Cardiac muscle cell (in vitro differentiated cells and primary cell): ENCODE measurements around the gene TMEM266. TPM values are rescaled to one million over a fixed set of nuclear protein-coding genes. Genes with fewer than 3 reads are reported as not detected.

Experiments
- DNase-seq, 2 donors: peaks; one replicate each; pipeline versions ENCODE4 v3.0.0 to v3.0.0-alpha.2; 2010 to 2017; ENCODE audit warnings: low read depth in 1 of 2, low spot score in 1 of 2
- H3K27ac ChIP-seq: fragments of 200-600 bp; sonication (generic); 2 replicates; pipeline ENCODE4 v1.5.1; 2016
- H3K27me3 ChIP-seq: fragments of 200-600 bp; sonication (generic); 2 replicates; pipeline ENCODE4 v1.6.0; 2016; ENCODE audit warnings: control low read depth
- H3K36me3 ChIP-seq: fragments of 200-600 bp; sonication (generic); 2 replicates; pipeline ENCODE4 v1.5.1; 2016; ENCODE audit warnings: control low read depth
- H3K4me1 ChIP-seq: fragments of 200-600 bp; sonication (generic); 2 replicates; pipeline ENCODE4 v1.8.1; 2017; ENCODE audit warnings: low read depth, mild to moderate bottlenecking, mixed run types
- H3K4me3 ChIP-seq: fragments of 200-600 bp; sonication (generic); 2 replicates; pipeline ENCODE4 v1.5.1; 2016; ENCODE audit warnings: mild to moderate bottlenecking
- H3K9me3 ChIP-seq: fragments of 200-600 bp; sonication (generic); 2 replicates; pipeline ENCODE4 v1.5.1; 2017; ENCODE audit warnings: low read depth, mild to moderate bottlenecking, control low read depth
- polyA plus RNA-seq: library from polyadenylated mRNA; unstranded; fragments of >200 nt; fragmentation: Nextera tagmentation; extraction: Ambion mirVana; gene quantifications from 2 replicates; pipeline ENCODE4 v1.2.1, GENCODE V29; 2016
- total RNA-seq: library from RNA; depleted of rRNA; stranded (reverse); fragments of >200 nt; gene quantifications from 2 replicates; pipeline ENCODE4 v1.2.3, GENCODE V29; 2016
- TF ChIP-seq, protein P1 (sequence below): IDR thresholded peaks from 2 replicates; pipeline ENCODE4 v1.5.1; 2012; ENCODE audit warnings: low read depth, mild to moderate bottlenecking, low read length

Gene TMEM266
- total and polyA plus RNA-seq, 2 experiments from 2014 or later: 0.12 to 1.5 TPM

DNA sequence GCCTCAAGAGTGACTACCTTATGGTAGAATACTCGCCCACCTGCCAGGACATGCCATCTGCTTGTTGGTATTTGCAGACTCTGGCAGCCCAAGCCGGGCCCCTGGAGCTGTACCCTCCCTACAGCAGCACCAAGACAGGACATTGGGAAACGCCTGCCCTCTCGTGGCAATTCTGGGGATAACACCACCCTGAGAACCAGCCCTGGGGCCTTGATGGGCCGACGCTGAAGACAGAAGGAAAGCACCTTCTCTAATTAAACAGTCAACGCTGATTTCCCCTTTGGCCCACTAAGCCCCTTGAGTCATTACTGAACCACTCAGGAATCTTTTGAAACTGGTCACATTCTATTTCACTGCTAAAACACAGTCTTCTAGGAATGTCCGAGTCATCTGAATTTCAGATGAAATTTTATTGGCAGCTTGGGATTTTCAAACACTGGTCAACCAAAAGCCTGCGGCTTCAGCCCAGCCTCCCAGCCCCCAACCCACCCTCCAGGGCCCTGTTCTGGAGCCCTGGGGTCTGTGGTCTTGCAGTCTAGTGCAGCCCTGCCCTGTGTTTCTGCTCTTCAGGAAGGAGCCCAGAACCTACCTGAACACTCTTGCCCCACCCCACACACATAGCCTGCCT, 91.3 kb downstream of the TMEM266 start:
- TF ChIP-seq, protein P1, sequence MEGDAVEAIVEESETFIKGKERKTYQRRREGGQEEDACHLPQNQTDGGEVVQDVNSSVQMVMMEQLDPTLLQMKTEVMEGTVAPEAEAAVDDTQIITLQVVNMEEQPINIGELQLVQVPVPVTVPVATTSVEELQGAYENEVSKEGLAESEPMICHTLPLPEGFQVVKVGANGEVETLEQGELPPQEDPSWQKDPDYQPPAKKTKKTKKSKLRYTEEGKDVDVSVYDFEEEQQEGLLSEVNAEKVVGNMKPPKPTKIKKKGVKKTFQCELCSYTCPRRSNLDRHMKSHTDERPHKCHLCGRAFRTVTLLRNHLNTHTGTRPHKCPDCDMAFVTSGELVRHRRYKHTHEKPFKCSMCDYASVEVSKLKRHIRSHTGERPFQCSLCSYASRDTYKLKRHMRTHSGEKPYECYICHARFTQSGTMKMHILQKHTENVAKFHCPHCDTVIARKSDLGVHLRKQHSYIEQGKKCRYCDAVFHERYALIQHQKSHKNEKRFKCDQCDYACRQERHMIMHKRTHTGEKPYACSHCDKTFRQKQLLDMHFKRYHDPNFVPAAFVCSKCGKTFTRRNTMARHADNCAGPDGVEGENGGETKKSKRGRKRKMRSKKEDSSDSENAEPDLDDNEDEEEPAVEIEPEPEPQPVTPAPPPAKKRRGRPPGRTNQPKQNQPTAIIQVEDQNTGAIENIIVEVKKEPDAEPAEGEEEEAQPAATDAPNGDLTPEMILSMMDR: peak; percentile 88
- Histone ChIP-seq H3K4me3 (no peak overlapping the region), H3K4me1 (no peaks in the 10 kb centered on the region)

DNA sequence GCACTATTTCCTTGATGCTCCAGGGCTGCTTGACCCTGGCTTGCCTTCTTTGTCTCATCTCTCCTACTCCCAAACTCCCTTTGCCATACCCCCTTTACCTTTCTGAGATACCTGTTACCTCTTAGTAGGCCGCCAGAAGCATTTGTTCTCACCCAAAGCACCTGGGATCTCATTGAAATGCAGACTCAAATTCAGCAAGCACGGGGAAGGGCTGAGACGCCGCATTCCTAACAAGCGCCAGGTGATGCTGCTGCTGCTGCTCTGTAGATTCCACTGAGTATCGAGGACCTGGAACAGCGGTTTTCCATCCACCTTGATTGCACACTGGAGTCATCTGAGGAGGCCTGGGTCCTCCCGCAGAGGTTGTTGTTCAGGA, 91.8 kb downstream of the TMEM266 start:
- H3K27me3 ChIP-seq: no peaks in the 10 kb centered on the region
- DNase-seq: no peak
- no peaks in the 10 kb centered on the region for H3K9me3 ChIP-seq
- no peaks in the 10 kb centered on the region for H3K4me1 ChIP-seq
- H3K27ac ChIP-seq: no peak overlapping the region
- no peaks in the 10 kb centered on the region for H3K36me3 ChIP-seq
- H3K4me3 ChIP-seq: no peak overlapping the region
- TF ChIP-seq, protein P1: no peak

More for the DNA sequence above, 91.3 kb downstream of the TMEM266 start:
- H3K9me3 ChIP-seq: no peaks in the 10 kb centered on the region
- H3K36me3 ChIP-seq: no peaks in the 10 kb centered on the region
- no peaks in the 10 kb centered on the region for H3K27me3 ChIP-seq
- H3K27ac ChIP-seq: no peak overlapping the region
- peak; percentile 70 to 81 for DNase-seq

DNA sequence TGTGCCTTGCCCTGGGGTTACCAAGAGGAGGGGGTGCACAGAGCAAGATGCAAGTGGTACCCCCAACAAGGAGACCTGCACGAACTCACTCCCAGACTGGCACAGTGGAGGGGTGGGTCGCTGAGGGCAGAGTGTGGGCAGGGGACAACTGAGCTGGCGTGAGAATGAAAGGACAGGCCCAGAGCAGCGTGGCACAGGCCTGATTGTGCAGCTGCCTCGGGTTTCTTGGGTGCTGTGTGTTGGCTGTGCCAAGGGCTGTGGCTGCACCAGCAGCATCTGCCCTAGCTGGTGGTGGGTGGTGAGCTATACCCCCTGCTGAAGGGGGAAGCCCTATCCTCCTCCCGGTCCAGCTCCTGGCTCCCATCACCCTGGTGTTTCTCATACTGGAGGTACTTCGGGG, 92.4 kb downstream of the TMEM266 start:
- H3K27ac ChIP-seq: no peak overlapping the region
- H3K4me3 ChIP-seq: no peak overlapping the region
- TF ChIP-seq, protein P1: no peak
- no peak for DNase-seq
- H3K36me3 ChIP-seq: no peaks in the 10 kb centered on the region
- no peaks in the 10 kb centered on the region for H3K4me1 ChIP-seq
- H3K27me3 ChIP-seq: no peaks in the 10 kb centered on the region
- no peaks in the 10 kb centered on the region for H3K9me3 ChIP-seq

DNA sequence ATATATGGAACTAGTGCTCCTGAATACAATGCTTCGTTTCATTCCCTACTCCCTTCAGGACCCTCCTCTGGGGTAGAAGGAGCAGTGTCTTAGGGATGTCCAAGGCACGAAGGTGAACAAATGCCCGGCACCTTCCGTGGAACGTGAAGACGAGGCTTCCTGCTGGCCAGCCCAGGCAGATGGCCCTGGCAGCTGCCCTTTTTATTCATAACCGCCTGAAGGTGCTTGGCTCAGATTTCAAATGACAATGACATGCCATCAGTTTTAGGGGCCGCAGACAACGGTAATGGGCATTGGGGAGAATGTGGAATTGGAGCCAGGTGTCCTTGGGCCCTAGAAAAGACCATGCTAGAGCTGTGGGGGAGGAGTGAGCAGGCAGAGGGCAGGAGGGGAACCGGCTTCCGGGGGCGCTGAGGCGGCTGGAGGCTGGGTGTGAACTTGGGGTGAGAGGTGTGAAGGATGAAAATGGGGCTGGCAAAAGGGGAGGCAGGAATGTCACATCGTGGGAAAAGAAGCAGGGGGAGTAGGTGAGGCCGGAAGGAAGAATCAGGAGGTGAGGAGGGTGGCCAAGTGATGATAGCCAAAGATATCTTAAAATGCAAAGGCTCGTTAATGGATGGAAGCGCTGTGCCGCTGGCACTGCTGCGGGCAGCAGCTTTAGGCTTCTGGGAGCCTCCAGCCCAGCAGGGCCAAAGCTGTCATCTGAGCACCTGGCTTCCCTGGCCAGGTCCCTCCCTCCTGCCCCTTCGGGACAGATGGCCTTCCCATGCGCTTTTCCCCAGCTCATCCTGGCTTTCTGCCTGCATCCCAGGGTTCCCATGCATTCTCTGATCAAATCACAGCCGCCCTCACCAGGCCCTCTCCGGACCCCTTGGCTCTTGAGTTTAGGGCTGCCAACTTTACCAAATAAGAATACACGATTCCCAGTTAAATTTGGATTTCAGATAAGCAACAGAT, 93.7 kb downstream of the TMEM266 start:
- DNase-seq: no peak
- no peak overlapping the region for H3K4me3 ChIP-seq

DNA sequence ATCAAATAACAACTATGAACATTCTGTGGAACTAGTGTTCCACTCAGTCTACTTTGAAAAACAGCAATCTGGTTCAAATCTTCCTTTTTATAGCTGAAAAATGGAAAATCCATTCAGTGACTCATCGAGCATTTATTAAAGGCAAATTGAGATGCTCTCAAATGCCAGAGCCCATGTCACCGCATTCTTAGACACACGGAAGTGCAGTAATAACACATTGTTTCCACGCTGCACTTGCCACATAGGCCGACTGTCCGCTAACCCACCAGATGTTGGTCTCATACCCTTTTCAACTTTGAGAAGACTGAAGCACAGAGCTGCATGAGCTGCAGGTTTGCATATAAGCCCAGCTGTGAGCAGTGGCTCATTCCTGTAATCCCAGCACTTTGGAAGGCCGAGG, 95.9 kb downstream of the TMEM266 start:
- Histone ChIP-seq H3K36me3 (no peaks in the 10 kb centered on the region), H3K9me3 (no peaks in the 10 kb centered on the region), H3K27me3 (no peaks in the 10 kb centered on the region), H3K4me3 (no peak overlapping the region), H3K4me1 (no peaks in the 10 kb centered on the region), H3K27ac (no peak overlapping the region)
- DNase-seq: no peak
- TF ChIP-seq, protein P1: no peak

More for the DNA sequence above, 93.7 kb downstream of the TMEM266 start:
- Histone ChIP-seq H3K9me3 (no peaks in the 10 kb centered on the region), H3K27ac (no peak overlapping the region), H3K4me1 (no peaks in the 10 kb centered on the region), H3K36me3 (no peaks in the 10 kb centered on the region), H3K27me3 (no peaks in the 10 kb centered on the region)
- TF ChIP-seq, protein P1: no peak
